GM19468 (cell line): ENCODE data around the gene MPL.

Experiments used
- ATAC-seq: cut with Tn5 transposase; IDR thresholded peaks from one replicate; pipeline ENCODE4 v1.9.1; 2021; ENCODE audit warnings: mild to moderate bottlenecking, moderate library complexity, moderate number of reproducible peaks; ENCODE audit not compliant: unreplicated experiment; ENCODE audit errors: extremely low read depth

MPL gene

DNA sequence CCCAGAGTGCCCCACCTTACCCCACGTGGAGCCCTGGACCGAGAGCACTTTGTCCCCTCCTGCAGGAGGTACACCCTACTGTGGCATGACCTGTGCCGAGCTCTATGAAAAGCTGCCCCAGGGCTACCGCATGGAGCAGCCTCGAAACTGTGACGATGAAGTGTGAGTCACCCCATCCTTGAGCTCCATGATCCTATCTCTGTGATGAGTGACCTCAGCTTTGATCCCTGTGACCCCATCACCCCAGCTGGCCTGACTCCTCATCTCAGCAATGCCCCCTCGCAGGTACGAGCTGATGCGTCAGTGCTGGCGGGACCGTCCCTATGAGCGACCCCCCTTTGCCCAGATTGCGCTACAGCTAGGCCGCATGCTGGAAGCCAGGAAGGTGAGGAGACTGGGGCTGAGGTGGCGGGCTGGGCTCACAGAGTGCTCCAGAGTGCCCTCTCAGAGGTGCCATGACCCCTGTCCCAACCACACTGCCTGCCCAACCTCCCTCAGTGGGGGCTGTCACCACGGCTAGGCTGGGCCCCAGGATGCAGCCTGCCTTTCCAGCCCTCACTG, 16.2 kb upstream of the MPL start:
- no peak for ATAC-seq

DNA sequence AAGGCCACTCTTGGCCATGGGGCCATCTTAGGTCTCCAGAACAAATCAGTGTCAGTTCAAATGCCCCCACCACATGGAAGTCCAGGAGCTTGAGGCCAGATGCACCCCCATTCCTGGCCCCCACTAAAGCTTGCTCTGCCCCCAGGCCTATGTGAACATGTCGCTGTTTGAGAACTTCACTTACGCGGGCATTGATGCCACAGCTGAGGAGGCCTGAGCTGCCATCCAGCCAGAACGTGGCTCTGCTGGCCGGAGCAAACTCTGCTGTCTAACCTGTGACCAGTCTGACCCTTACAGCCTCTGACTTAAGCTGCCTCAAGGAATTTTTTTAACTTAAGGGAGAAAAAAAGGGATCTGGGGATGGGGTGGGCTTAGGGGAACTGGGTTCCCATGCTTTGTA, 15.1 kb upstream of the MPL start:
- ATAC-seq = no peak

DNA sequence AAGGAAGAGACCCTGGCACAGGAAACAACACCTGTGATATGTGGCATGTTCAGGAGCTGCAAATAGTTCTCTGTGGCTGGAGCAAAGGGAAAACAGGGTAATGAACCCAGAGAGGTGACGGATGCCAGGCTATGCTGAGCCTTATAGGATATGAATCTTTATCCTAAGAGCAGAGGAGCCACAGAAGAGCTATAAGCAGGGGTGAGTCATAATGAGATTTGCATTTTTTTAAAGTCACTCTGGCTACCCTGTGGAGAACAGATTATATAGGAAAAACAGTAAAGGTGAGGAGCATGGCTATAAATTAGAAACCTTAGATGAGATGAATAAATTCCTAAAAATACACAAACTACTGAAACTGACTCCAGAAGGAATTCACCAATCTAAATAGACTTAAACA, 12.8 kb upstream of the MPL start:
- no peak for ATAC-seq

DNA sequence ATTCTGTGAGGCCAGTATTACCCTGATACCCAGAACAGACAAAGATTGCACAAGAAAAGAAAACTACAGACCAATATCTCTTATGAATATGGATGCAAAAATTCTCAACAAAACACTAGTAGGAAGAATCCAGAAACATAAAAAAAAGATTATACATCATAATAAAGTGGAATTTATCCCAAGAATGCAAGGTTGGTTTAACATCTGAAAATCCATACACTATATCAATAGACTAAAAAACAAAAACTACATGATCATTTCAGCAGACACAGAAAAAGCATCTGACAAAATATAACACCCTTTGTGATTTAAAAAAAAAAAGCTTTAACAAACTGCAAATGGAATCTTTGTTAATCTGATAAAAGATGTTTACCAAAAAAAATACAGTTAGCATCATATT, 12.2 kb upstream of the MPL start:
- no peak for ATAC-seq

DNA sequence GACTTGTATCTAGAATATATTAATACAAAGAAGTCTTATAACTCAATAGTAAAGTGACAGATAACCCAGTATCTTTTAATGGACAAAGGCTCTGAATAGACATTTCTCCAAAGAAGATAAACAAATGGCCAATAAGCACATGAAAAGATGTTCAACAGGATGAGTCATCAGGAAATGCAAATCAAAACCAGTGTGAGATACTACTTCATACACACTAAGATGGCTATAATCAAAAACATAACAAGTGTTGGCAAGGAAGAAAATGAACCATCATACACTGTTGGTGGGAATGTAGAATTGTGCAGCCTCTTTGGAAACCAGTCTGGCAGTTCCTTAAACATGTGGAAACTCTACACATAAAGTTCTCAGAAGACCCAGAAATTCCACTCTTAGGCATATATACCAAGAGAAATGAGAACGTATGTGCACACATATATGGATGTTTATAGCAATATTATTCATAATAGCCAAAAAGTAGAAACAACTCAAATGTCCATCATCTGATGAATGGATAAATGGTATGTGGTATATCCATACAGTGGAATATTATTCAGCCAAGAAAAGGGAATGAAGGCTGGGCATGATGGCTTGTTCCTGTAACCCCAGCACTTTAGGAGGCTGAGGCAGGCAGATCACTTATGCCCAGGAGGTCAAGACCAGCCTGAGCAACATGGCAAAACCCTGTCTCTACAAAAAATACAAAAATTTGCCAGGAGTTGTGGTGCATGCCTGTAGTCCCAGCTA, 9.9 kb upstream of the MPL start:
- no peak for ATAC-seq

DNA sequence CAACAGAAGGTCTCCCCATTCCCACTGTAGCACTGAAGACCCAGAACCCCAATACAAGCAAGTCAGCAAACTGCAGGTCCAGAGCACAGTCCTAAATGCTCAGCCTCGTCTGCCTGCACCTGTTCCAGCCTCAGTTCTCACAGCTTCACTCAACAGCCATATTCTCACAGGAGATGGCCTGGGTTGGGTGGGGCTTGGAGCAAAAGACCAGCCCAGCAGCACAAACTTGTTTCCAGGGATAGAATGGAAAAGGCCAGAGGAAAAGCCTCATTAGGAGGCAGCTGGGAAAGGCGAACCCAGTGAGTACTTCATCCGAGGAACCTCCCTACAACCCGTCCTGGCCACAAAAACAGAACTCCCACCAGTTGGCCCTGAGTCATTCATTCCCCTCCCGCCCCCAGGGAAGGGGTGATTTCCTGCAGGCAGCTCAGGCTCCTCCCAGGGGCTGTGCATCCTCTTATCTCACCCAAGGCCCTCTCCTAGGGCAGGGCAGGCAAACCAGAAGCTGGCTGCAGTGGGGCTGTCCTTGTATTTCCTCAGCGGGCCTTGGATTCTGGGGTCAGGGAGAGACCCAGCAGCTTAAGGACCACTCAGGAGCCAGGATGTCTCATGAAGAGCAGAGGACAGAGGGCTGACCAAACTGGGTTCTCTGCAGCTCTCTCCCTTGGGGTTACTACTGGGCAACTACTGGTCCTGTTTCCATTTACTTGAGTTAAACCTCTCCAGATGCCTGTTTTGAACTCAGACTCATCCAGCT, 7.4 kb upstream of the MPL start:
- ATAC-seq = no peak

DNA sequence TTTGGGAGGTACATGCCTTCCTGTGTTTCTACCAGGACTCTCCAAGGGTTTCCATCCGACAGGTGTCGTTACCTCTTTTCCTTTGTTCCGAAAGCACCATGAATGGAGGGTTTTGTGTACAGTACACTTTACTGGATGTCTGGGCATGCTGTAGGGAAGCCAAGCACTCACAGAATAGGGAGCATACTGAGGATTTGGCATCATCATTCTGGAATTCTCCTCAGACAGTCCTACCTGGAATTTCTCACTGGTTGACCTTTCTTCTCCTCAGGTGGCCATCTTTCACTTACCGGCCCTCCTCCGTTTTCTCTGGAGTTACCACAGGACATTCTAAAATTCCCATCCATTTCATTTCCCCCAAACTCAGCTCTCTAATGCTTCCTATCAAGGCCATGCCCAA, 5.9 kb upstream of the MPL start:
- ATAC-seq = no peak

DNA sequence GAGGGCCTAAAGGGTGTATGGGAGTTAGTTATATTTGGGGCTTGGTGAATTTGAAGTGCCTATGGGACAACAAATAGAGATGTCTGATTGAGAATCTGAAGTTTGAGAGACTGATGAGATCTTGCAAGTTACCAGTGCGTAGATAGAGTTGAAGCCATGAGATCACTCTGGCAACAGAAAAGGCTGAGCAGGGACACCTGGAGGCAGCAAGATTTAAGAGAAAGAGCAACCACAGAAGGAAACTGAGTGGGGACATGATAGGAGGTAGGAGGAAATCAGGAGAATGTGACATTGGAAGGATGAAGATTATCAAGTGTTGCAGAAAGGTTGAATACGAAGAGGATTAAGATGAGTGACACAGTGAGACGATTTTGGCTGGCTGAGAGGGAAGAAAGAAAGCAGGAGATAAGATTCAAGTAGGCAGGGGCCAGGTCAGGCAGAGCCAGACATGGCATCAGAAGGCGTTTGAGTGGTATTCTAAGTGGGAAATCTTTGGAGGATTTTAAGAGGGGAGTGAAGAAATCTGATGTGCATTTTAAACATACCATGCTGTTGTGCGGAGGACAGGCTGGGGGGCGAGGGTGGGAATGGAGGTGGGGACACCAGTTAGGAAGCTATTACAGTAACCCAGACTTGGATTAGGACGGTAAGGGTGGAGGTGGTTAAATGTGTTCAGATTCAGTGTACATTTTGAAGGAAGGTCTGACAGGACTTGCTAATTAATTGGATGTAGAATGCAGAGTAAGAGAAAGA, 3.0 kb upstream of the MPL start:
- ATAC-seq = no peak

DNA sequence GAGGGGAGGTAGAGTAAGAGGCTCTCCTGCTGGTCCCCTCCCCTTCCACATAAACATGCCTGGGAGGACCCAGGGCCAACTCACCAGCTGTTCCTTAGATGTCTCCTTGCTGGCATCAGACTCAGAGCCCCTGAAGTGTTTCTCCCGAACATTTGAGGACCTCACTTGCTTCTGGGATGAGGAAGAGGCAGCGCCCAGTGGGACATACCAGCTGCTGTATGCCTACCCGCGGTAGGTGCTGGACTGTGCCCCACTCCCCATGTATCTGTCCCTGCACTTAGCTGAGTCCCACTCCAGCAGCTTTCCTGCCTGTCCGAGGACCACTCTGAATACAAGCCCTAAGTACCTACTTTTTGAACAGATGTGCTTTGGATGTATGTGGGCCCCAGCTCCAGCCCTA, 383 bp downstream of the MPL start:
- ATAC-seq = no peak

DNA sequence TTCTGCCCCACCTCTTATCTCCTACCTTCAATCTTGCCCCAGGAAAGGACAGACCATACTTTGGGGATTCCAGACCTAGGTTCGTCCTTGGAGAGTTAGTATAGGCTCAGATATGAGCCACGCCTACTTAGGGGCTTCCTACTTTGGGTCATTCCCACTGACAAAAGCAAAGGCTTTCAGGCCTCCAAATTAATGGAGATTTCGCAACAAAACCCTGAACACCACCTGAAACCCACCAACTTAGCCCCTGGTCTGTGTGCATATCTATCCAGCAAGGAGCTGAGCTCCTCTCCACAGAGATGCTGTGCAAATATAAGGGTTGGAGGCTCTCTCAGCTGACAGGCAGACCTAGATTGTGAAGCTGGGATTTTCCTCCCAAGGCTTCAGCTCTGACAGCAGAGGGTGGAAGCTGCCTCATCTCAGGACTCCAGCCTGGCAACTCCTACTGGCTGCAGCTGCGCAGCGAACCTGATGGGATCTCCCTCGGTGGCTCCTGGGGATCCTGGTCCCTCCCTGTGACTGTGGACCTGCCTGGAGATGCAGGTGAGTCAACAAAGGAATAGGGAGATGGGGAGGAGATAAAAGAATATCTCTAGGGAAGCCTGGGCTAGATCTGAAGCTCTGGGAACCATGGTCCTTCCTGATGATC, 2.1 kb downstream of the MPL start:
- ATAC-seq = no peak

DNA sequence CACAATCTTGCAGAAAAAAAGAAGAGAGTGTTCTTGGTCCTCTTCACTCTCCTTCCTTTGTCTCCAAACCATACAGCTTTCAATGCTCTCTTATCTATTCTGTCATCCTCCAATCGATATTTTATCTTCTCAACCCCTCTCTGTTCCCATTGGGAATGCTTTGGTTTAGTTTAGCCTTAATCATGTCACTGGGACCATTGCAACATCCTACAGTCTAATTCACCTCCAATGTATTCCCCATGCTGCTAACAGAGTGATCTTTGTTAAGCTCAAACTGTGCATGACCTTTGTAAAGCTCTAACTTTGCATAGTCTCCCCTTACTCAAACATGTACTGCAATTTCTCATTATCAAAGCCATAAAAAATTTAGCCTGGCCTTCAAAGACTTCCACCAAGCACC, 2.9 kb downstream of the MPL start:
- ATAC-seq = no peak

DNA sequence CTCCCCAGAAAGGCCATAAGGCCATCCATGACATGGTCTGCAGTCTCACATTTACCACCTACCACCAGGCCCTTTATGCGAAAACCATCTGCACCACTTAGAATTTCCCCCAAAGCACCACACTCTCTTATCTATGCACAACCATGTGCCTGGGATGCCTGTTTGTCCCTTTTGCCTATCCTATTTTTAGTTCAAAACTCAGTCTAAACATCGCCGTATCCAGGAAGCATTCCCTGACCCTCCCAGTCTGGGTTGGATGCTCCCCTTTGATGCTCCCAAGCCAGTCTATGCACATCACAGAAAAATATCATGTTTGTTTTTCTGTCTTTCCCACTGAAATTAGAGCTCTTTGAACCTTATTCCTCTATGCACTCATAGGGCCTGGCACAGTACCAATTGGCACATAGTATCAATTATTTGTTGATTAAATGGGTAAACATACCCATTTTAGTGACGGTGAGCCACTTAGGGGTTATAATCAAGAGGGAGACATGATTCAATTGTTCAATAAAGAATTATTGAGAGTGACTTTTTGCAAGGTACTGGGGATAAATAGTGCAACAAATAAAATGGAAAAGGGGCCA, 6.7 kb downstream of the MPL start:
- ATAC-seq = no peak

DNA sequence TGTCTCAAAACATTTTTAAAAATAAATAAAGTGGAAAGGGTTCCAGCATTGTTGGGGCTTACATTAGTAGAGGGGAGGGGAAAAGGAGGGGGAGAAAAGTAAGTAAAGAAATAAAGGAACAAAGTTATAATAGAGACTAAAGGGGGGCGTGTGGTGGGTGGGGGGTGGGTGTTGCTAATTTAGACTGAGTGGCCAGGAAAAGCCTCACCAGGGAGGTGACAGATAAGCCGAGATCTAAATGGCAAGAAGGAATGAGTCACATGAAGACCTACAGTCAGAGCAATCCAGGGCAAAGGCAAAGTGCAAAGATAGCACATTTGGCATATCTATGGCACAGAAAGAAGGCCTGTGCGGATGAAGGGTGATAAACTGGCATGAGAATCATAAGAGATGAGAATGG, 7.5 kb downstream of the MPL start:
- ATAC-seq = no peak

DNA sequence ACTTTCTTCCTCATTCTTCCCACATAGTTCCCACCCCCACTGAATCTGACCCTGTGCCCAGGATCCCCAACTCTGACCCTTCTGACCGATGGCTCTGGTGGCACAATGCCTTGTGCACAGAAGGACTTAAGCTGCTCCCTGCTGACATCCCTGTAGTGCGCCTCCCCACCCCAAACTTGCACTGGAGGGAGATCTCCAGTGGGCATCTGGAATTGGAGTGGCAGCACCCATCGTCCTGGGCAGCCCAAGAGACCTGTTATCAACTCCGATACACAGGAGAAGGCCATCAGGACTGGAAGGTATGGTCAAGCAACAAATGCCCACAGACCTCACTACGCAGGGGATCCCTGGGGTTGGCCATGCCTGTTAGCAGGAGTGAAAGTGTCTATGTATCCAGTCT, 9.0 kb downstream of the MPL start:
- no peak for ATAC-seq

DNA sequence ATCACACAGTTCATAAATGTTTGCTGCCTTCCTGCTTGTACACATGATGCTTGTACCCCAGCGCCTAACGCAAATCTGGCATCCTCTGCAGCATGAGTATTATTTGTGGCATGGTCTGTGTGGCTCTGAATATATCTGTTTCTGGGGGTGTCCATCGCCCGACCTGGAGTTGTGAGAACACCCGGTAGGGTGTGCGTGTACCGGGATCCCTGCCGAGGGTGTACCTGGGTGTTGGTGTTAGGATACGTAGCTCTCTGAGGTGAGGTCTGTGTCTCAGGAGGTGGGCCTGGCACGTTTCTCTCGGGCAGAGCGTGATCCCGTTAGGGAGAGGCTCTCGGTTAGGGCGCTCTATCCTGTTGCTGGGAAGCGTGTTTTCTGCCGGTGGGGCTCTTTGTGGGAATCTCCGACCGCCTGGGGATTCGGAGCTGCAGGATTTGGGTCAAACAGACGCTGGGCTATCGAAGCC, 10.8 kb downstream of the MPL start:
- ATAC-seq = no peak

DNA sequence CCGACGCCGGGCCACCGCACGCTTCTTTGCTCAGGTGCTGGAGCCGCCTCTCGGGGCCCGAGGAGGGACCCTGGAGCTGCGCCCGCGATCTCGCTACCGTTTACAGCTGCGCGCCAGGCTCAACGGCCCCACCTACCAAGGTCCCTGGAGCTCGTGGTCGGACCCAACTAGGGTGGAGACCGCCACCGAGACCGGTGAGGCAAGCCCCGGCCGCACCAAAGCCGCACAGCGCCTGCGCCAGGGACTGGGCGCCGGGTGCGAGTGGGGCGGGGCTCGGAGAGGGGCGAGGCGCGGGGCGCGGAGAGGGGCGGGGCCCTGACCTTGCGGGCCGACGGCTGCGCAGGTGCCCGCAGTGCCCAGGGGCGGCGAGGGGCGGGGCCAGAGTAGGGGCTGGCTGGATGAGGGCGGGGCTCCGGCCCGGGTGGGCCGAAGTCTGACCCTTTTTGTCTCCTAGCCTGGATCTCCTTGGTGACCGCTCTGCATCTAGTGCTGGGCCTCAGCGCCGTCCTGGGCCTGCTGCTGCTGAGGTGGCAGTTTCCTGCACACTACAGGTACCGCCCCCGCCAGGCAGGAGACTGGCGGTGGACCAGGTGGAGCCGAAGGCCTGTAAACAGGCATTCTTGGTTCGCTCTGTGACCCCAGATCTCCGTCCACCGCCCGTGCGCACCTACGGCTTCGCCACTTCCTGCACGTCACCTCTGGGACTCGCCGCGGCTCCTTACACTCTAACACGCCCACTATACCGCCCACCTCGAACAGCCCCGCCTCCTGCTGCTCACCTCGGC, 11.4 kb downstream of the MPL start:
- ATAC-seq = no peak

DNA sequence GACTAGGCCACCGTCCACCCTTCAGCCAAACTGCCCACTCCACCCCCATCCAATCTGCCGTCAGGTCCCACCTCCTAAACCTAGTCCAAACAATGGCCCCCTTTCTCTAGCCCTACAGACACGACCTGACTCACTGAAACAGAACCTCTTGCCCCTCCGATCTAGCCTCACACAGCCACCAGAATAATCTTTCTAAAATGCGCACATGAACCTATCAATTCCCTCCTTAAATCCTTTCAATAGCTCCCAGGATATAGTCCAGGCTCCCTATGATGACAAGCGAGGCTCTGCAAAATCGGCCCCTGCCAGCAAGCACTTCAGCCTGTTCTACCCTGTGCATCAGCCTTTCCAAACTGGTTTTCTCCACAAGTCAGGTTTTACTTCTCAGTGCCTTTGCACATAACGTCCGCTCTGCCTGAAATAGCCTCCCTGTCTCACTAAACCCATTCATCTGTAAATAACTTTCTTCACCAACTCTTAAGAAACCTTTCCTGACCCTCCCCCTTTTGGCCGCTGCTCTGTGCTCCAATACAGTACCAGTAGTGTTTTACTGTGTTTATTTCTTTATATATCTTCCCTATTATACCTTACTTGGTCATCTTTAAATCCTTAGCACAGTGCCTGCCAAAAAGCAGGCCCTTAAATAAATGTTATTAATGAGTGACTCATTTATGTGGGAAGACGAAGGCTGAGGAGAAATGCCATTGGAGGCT, 12.1 kb downstream of the MPL start:
- ATAC-seq = no peak

DNA sequence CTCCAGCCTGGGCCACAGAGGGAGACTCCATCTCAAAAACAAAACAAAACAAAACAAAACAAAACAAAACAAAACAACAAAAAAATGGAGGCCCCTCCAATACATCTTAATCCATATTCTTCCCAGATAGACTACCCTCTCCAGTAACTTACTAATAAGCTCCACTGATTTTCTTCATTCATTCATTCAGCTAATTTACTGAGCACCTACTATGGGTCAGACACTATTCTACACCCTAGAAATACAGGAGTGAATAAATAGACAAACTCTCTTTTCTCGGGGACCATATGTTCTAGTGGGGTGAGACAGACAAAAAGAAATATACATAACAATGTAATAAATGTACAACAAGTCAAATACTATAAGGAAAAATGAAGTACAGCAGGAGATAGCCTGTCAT, 13.4 kb downstream of the MPL start:
- ATAC-seq = no peak
